ENCODE data around the gene CCDC149.

DNA sequence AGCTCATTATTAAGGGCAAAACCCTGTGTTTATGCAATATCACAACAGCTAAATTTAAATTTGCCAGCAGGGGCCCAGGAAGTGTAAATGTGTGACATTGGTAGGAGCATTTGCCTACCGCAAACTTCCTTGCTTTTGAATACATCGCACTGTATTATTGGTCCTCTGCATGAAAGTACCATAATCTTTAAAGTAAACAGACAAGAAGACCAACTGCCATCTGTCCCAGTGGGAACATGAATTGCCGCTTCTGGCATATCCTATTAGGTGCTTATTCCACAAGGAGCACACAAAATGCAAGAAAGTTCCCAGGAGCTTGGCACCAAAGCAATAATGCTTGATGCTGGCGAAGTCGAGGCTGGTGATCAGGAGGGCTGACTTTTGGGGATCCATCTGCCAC, 66.1 kb downstream of the CCDC149 start:
- TF ChIP-seq CTCF (IDR thresholded peaks at IDR 0.05): no peak
- no peak for TF ChIP-seq POLR2A (IDR thresholded peaks at IDR 0.05)
